Loucy (cell line): ENCODE measurements around the gene GPX6.

Experiments
- CTCF ChIP-seq: fragments of 200-600 bp; sonication (generic); conservative IDR thresholded peaks from 2 replicates; pipeline ENCODE4 v1.5.1; 2014; ENCODE audit warnings: mild to moderate bottlenecking, antibody characterized with exemption, low read length
- EZH2phosphoT487 ChIP-seq: fragments of 200-600 bp; IDR thresholded peaks from 2 replicates; pipeline ENCODE4 v1.6.1; 2018; ENCODE audit warnings: antibody characterized with exemption, mild to moderate bottlenecking, moderate library complexity, borderline replicate concordance

GRCh38 chr6:28531479-28532128 lies 16.0 kb upstream of the GPX6 start:
- TF ChIP-seq CTCF (0 out of 2 replicates have a peak, but pooled peaks have one; percentile 16), EZH2phosphoT487 (no peak)
